Measurements from ENCODE around the gene A2ML1. TPM values are rescaled to one million over a fixed set of nuclear protein-coding genes. Genes with fewer than 3 reads are reported as not detected.
"Not testable (repeated sequence)": the region's sequence is repeated elsewhere in the genome, so short reads cannot be mapped to it uniquely, and the experiment has no call there.

A2ML1 gene
- total RNA-seq, 1 donor from 2014 or later: not detected

GRCh38 chr12:8818526-8818925 is 3.9 kb upstream of the A2ML1 start:
- DNase-seq: no peak

DNA sequence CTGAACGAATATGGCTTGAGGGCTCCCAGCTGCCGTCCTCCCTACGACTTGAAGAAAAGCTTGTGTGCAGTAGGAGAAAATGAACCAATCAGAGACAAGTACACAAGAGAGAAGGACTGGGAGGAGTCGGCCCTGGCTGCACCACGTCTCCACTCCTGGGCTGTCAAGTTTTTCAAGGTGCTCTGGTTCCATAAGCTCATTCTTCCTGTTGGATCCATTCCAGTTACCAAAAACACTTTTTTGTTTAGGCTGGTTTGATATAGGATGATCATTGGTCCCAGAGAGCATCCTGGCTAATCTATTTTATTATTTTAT is 2.8 kb upstream of the A2ML1 start:
- DNase-seq: no peak

GRCh38 chr12:8820676-8821407 is 1.6 kb upstream of the A2ML1 start:
- not testable (repeated sequence) for DNase-seq

GRCh38 chr12:8821591-8821990 is 830 bp upstream of the A2ML1 start:
- no peak for DNase-seq

DNA sequence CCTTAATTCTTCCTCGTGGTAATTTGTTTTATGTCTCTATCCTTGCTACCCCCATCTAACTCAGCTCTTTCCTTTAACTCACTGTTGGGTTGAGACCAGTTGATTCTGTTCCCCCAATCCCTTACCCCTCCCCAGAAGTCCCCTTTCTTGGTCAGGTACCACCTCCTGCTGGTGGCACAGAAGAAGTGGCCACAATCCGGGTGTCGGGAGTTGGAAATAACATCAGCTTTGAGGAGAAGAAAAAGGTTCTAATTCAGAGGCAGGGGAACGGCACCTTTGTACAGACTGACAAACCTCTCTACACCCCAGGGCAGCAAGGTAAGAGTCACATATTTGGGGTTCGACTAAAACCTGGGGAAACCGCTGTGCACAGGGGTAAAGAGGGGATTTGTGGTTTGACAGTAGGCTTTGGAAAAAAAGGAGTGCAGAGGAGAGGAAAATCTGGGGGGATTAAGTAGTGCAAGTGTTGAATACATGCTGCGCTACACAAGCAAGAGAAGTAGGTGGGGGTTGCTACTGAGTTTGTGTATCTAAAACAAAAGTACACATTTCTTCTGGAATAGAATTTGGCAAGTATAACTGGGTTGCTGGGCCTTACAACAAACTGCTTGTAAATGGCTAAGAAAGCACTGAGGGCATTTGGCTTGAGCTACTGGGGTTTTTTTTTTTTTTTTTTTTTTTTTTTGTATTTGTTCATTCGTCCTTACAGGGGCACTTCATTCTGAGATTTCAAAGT is 1.3 kb downstream of the A2ML1 start:
- peak; percentile 66 for DNase-seq

DNA sequence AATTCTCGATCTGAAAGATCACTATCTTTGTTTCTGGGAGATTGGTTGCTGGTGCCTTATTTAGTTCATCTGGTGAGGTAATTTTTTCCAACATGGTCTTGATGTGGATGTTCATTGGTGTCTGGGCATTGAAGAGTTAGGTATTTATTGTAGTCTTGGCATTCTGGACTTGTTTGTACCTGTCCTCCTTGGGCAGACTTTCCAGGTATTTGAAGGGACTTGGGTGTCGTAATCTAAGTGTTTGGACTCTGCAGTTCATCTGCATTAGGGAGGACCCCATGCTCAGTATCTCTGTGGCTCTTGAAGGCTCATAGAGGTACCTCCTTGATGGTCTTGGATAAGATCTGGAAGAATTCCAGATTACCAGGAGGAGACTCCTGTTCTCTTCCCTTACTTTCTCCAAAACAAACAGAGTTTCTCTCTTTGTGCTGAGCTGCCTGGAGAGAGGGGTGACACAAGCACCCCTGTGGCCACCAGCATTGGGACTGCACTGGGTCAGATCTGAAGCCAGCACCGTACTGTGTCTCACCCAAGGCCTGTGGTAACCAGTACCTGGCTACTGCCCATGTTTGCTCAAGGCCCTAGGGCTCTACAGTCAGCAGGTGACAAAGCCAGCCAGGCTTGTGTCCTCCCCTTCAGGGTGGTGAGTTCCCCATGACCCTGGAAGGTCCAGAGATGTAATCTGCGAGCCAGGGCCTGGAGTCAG is 5.3 kb downstream of the A2ML1 start:
- DNase-seq: no peak

GRCh38 chr12:8828257-8829124 is 6.1 kb downstream of the A2ML1 start:
- DNase-seq: no peak

DNA sequence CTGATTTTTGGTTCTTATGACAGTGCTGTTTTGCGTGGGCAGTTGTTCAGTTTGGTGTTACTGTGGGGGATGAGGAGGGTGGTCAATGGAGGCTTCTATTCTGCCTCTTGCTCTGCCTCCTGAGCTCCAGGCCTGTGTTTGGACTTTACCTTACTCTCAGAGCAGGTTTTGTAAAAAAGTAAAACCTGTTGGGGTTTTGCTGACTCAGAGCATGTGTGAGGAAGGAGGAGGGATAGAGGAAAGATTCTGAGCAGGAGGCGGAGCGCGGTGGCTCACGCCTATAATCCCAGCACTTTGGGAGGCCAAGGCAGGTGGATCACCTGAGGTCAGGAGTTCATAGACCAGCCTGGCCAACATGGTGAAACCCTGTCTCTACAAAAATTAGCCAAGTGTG is 6.7 kb downstream of the A2ML1 start:
- DNase-seq: no peak

DNA sequence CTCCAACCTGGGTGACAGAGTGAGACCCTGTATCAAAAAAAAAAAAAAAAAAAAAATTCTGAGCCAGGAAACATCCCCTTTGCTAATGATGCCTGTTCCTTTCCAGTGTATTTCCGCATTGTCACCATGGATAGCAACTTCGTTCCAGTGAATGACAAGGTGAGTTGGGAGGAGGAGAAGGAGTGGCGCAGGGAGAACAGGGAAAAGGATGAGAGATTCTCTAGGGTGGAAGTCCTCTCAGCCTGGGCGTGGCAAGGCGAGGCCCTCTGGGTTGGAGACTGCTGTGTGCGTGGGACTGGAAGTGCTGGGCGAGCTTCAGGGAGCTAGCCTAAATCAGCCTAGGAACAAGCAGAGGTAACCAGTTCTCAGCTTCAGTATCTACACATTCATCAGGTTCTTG is 7.2 kb downstream of the A2ML1 start:
- DNase-seq: no peak

- DNase-seq: no peak
Measured at GRCh38 chr12:8831116-8831515, 8.7 kb downstream of the A2ML1 start.

DNA sequence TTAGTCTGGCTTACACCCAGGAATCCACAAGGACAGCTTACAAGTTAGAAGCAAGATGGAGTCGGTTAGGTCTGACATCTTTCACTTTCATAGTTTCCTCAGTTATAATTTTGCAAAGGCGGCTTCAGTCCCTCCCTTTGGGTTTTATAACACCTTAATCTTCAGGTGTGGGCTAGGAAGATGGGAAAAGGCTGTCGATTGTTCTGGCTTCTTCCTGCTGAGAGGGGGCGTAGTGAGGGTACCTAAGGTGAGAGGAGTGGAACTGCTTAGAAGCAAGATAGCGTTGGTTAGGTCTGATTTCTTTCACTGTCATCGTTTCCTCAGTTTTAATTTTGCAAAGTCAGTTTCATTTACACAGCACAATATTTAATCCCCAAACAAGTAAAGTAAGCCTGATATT is 10.1 kb downstream of the A2ML1 start:
- no peak for DNase-seq

DNA sequence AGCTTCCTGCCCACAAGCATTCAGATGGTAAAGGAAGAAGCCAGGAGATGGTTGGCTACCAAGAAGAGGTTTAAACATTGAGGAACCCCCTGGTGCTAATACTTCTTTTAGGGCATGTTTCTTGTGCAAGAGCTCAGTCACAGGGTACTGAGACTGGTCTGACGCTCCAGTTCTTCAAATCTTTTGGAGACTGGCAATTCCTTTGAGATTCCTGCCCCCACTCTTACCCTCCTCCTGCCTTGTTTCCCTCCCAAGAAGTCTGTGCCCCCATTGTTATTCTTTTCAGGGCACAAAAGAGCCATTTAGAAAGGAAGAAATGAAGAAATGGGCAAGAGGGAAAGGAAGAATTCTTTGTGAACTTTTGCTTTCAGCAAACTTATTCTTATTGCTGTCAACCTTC is 11.8 kb downstream of the A2ML1 start:
- DNase-seq: no peak

DNA sequence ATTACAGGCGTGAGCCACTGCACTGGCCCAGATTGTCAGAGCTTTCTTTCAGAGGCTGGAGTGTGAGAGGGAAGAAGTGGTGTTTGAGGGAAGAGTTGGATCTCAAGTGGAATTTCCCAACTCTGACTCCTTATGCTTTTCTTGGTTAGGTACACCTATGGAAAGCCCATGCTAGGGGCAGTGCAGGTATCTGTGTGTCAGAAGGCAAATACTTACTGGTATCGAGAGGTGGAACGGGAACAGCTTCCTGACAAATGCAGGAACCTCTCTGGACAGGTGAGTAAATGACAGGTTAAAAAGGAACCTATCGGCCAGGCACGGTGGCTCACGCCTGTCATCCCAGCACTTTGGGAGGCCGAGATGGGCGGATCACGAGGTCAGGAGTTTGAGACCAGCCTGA is 14.9 kb downstream of the A2ML1 start:
- DNase-seq: no peak

DNA sequence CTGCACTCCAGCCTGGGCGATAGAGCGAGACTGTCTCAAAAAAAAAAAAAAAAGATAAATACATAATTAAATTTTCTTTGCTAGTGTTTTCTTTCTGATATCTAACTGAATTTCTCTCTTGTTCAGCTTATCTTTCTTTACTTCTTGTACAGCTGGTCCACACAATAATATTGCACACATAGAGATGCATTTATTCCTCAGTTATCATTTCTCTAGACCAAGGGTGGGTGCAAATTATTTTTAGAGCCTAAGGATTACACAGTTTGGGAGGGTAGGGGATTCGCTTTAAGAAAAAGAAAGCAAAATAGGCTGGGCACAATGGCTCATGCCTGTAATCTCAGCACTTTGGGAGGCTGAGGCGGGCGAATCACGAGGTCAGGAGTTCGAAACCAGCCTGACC is 17.9 kb downstream of the A2ML1 start:
- no peak for DNase-seq

- DNase-seq: no peak
Measured at GRCh38 chr12:8840938-8841633, 18.7 kb downstream of the A2ML1 start.

DNA sequence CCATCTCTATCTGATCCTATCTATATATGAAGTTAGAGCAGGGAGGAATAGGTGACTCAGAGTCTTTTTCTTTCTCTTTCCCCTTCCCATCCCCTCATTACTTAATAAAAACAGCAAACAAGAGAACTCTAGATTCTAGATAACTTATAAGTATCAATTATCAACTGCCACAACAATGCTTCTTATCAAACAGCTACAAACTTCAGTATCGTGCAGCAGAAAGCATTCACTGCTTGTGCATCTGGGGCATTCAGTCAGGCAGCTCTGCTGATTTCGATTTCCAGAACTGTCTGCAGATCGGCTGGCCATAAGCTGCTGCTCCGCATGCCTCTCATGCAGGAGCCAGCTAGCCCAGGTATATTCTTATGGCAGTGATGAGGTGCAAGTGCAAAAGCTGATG is 19.4 kb downstream of the A2ML1 start:
- DNase-seq: no peak

- DNase-seq: peak; percentile 18
Measured at GRCh38 chr12:8844665-8845064, 22.2 kb downstream of the A2ML1 start.

DNA sequence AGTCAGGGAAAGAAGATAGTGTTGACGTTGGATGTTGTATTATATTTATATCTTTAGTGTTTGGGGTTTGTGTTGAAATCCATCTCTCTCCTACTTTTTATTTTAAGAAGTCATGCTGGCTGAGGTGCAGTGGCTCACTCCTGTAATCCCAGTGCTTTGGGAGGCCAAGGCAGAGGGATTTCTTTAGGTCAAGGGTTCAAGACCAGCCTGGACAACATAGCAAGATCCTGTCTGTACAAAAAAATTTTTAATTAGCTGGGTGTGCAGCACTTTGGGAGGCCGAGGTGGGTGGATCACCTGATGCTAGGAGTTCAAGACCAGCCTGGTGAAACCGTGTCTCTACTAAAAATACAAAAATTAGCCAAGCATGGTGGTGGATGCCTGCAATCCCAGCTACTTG is 23.9 kb downstream of the A2ML1 start:
- DNase-seq: no peak

DNA sequence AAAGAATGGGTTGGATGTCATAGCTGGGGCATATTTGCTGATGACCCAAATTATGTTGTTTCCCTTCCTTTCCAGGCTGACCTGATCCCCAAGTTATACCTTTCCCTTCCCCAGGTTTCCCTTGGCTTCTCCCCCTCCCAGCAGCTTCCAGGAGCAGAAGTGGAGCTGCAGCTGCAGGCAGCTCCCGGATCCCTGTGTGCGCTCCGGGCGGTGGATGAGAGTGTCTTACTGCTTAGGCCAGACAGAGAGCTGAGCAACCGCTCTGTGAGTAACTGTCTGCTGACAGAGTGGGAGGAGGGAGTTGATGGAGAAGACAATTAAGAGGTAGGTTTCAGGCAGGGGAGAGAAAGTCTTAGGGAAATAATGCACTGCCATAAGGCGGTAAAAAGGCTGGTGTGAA is 25.0 kb downstream of the A2ML1 start:
- no peak for DNase-seq

DNA sequence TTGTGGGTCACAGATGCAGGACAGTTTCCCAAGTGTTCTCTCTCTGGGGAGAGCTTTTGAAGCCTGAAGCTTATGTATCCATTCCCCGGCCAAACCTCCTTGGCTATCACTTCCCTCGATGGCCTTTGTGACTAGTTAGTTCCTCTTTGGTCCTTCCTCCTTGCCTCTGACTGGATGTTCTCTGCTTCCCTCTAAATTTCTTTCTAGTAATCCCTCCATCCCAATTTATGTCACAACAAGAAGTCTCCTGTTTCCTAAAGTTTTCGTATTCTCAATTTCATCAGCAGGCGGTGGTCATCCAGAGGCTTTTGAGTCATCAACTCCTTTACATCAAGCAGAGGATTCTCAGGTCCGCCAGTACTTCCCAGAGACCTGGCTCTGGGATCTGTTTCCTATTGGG is 27.5 kb downstream of the A2ML1 start:
- DNase-seq: no peak

- no peak for DNase-seq
Measured at GRCh38 chr12:8852119-8852518, 29.7 kb downstream of the A2ML1 start.

DNA sequence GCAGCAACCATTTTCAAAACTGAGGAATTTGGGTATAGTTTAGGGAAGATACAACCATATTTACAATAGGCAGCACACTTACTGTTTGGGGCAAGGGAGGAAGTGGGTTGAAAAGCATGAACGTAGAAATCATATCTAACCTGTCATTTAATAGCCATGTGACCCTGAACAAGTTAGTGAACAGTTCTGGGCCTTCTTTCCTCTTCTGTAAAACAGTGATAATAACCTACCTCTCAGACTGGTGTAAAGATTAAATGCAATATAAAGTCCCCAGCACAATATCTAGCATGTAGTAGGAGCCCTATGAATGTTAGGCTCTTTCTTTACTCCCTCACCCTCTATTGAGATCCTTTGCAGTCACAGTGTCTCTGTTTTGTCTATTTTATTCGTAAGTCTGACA is 33.5 kb downstream of the A2ML1 start:
- DNase-seq: no peak

Data from dermis blood vessel endothelial cell (primary cell).